ENCODE results near the gene SPECC1L.

DNA sequence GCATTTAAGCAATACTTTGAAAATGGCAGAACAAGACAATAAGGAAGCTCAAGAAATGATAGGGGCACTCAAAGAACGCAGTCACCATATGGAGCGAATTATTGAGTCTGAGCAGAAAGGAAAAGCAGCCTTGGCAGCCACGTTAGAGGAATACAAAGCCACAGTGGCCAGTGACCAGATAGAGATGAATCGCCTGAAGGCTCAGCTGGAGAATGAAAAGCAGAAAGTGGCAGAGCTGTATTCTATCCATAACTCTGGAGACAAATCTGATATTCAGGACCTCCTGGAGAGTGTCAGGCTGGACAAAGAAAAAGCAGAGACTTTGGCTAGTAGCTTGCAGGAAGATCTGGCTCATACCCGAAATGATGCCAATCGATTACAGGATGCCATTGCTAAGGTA is 51.9 kb downstream of the SPECC1L start:
- TF ChIP-seq, protein P1, sequence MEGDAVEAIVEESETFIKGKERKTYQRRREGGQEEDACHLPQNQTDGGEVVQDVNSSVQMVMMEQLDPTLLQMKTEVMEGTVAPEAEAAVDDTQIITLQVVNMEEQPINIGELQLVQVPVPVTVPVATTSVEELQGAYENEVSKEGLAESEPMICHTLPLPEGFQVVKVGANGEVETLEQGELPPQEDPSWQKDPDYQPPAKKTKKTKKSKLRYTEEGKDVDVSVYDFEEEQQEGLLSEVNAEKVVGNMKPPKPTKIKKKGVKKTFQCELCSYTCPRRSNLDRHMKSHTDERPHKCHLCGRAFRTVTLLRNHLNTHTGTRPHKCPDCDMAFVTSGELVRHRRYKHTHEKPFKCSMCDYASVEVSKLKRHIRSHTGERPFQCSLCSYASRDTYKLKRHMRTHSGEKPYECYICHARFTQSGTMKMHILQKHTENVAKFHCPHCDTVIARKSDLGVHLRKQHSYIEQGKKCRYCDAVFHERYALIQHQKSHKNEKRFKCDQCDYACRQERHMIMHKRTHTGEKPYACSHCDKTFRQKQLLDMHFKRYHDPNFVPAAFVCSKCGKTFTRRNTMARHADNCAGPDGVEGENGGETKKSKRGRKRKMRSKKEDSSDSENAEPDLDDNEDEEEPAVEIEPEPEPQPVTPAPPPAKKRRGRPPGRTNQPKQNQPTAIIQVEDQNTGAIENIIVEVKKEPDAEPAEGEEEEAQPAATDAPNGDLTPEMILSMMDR (IDR thresholded peaks at IDR 0.05 in 2 of 3, conservative IDR thresholded peaks at IDR 0.05 in 1 of 3; ENCODE audit: control insufficient read depth in 2 of 3, extremely low read depth in 1 of 3, insufficient read depth in 1 of 3, low read depth in 3 of 3, low read length in 3 of 3), result no peak
- no peak for TF ChIP-seq ZNF217 (IDR thresholded peaks at IDR 0.05)
- TF ChIP-seq NFIC (IDR thresholded peaks at IDR 0.05; ENCODE audit: low read depth, low read length), result no peak
- no peak for TF ChIP-seq BRCA1 (IDR thresholded peaks at IDR 0.05; ENCODE audit: low read depth, low read length)
- no peak for TF ChIP-seq CEBPB (IDR thresholded peaks at IDR 0.05; ENCODE audit: borderline replicate concordance in 1 of 2, low read depth in 2 of 2, low read length in 2 of 2)
- no peak for TF ChIP-seq JUND (IDR thresholded peaks at IDR 0.05; ENCODE audit: low read depth, low read length)
- TF ChIP-seq JUNB (IDR thresholded peaks at IDR 0.05), result no peak
- TF ChIP-seq, protein P2, sequence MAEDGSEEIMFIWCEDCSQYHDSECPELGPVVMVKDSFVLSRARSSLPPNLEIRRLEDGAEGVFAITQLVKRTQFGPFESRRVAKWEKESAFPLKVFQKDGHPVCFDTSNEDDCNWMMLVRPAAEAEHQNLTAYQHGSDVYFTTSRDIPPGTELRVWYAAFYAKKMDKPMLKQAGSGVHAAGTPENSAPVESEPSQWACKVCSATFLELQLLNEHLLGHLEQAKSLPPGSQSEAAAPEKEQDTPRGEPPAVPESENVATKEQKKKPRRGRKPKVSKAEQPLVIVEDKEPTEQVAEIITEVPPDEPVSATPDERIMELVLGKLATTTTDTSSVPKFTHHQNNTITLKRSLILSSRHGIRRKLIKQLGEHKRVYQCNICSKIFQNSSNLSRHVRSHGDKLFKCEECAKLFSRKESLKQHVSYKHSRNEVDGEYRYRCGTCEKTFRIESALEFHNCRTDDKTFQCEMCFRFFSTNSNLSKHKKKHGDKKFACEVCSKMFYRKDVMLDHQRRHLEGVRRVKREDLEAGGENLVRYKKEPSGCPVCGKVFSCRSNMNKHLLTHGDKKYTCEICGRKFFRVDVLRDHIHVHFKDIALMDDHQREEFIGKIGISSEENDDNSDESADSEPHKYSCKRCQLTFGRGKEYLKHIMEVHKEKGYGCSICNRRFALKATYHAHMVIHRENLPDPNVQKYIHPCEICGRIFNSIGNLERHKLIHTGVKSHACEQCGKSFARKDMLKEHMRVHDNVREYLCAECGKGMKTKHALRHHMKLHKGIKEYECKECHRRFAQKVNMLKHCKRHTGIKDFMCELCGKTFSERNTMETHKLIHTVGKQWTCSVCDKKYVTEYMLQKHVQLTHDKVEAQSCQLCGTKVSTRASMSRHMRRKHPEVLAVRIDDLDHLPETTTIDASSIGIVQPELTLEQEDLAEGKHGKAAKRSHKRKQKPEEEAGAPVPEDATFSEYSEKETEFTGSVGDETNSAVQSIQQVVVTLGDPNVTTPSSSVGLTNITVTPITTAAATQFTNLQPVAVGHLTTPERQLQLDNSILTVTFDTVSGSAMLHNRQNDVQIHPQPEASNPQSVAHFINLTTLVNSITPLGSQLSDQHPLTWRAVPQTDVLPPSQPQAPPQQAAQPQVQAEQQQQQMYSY (CRISPR knock-in tag; IDR thresholded peaks at IDR 0.05), result no peak
- no peak for TF ChIP-seq TCF12 (IDR thresholded peaks at IDR 0.05; ENCODE audit: low read depth, low read length)
- TF ChIP-seq, protein P3, sequence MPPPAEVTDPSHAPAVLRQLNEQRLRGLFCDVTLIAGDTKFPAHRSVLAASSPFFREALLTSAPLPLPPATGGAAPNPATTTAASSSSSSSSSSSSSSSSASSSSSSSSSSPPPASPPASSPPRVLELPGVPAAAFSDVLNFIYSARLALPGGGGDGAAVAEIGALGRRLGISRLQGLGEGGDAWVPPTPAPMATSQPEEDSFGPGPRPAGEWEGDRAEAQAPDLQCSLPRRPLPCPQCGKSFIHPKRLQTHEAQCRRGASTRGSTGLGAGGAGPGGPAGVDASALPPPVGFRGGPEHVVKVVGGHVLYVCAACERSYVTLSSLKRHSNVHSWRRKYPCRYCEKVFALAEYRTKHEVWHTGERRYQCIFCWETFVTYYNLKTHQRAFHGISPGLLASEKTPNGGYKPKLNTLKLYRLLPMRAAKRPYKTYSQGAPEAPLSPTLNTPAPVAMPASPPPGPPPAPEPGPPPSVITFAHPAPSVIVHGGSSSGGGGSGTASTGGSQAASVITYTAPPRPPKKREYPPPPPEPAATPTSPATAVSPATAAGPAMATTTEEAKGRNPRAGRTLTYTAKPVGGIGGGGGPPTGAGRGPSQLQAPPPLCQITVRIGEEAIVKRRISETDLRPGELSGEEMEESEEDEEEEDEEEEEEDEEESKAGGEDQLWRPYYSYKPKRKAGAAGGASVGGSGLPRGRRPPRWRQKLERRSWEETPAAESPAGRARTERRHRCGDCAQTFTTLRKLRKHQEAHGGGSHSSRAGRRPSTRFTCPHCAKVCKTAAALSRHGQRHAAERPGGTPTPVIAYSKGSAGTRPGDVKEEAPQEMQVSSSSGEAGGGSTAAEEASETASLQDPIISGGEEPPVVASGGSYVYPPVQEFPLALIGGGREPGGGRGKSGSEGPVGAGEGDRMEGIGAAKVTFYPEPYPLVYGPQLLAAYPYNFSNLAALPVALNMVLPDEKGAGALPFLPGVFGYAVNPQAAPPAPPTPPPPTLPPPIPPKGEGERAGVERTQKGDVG (CRISPR knock-in tag; IDR thresholded peaks at IDR 0.05), result no peak
- no peak for TF ChIP-seq TCF7 (IDR thresholded peaks at IDR 0.05; ENCODE audit: borderline replicate concordance)
